HG02970 (cell line): ENCODE results near the gene NFATC2.
A peak's percentile ranks its signal among the peaks of the same experiment; 100 is the strongest.

Experiments used
- ATAC-seq: cut with Tn5 transposase; IDR thresholded peaks from one replicate; pipeline ENCODE4 v1.9.1; 2021; ENCODE audit warnings: mild to moderate bottlenecking, moderate library complexity, moderate number of reproducible peaks; ENCODE audit not compliant: unreplicated experiment, low FRiP score

NFATC2 gene

DNA sequence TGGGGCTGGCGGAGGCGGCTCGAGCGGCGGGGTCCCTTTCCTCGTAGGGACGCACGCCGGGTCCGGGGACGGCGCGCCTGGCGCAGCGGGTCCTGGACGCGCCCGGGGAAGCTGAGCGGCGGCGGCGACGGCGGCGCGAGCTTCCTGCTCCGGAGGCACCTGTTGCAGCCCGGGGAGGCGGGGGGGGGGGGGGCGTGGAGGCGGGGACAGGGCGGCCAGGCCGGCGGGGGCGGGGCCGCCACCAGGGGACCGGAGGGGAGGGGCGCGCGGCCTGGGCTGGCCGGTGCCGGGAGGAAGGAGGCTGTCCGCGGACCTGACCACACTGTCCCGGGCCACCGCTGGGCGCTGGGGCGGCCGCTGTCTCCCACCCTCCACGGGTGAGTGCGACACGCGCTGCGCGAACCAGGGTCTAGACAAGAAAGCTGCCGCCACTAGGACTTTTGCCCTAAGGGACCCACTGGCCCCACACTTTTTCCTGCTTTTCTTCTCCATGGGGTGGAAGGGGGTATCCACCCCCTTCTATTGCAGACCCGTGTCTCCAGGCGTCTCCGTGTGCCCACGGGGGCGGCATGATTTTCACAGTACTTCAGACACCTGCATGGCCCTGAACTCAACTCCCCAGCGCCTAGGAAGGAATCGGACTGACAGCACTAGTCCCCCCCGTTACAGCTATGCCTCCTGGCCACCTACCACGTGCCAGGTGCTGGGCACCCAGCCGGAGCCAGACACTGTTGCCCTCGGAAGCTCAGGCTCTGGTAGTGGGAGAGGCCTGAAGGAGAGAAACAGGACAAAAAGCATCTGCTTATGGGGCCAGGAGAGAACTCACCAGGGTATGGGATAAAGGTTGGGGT lies at the start of gene NFATC2:
TSS of gene NFATC2 (minus strand) at position 149 of the 851 bp plus-strand sequence. CDS start 220 bp downstream, outside the sequence.
- peak; percentile 32 for ATAC-seq

GRCh38 chr20:51591871-51592270 lies 49.4 kb upstream of the NFATC2 start:
- no peak for ATAC-seq

DNA sequence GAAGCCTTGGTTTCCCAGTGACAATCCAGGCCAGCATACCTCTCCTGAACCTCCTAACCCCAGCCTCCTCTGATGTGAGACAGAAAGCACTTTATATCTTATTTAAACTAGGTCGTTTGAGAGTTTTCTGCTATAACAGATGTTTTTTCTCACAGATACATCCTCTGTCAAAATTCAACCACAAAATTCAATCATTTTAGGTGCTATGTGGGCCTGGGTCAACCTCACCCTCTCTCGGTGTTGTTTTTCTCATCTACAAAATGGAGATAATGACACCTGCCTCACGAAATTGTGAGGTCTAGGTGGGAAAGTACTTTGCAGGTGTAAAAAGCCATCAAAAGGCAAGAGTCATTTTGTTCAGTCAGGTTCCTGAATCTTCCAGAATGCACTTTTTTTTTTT lies 46.2 kb upstream of the NFATC2 start:
- ATAC-seq = no peak

- ATAC-seq = no peak
Observed at GRCh38 chr20:51587145-51587544, 44.6 kb upstream of the NFATC2 start.

DNA sequence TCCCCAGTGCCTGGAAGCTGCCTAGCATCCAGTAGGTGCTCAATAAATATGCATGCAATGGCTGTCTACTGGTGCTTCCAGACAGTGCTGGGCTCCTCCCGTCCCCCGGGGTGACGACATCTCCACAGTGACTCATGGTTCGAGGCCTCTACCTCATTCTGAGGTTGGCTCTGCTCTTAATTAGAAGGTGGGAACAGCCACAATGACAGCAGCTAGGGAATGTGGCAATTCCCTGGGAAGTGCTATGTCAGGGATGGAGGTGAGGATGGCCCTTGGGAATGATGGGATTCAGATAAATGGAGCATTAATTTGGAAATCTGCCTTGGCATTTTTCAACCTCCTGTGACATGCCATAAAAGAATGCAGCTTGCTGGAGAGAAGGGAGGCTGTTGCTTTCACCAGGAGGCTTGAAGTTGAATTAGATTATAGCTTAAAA lies 43.5 kb upstream of the NFATC2 start:
- no peak for ATAC-seq

- no peak for ATAC-seq
Observed at GRCh38 chr20:51585148-51585547, 42.6 kb upstream of the NFATC2 start.

DNA sequence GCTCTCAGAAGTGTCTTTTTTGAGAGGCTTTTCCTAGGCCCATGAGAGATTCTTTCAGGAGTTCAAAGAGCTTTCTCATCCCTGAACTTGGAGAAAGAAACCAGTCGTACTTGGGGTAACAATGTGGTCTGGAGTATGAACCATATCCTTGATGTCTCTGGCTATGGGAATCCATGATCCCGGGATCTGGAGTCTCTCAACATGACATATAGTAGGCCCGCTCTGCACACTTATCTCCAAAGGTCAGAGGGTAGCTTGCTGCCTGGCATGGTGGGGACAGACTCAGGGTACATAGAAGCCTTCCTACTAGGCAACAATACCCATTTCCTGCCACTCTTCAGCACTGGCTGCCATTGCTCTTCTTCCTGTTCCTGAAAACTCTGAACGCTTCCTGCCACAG lies 42.2 kb upstream of the NFATC2 start:
- ATAC-seq = no peak

DNA sequence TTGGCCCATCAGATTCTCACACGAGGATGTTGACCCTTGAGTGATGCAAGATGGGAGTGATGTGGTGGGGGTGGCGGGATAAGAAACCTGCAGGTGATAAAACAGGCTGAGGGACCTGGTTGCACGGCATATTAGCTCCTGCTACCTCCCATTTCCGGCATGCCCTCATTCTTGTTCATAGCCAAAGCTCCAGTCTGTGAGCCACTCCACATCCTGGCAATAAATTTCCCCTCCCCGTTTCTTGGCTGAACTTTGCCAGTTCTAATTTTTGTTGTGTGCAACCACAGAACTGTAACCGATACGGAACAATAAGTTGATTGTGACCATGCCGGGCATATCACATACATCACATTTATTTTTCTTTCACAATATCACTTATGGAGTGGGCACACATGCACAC lies 41.6 kb upstream of the NFATC2 start:
- ATAC-seq = no peak

GRCh38 chr20:51583499-51583898 lies 41.0 kb upstream of the NFATC2 start:
- ATAC-seq = no peak

DNA sequence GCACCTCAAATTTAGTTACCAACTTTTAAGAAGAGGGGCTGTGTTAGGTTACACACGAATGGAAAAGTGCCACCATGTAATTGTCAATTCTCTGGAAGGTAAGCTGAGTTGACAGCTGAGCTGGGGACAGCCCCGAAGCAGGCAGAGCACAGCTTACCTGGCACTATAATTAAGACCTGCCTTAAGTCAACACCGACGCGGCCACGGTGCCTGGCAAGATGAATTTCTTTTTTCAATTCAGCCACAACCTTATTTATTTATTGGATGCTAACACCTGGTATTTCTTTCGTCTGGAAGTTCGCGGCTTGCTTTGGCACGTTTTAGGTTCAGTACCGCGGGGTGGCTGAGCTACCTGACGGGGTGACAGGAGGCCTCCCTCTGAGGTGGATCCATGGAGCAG lies 40.6 kb upstream of the NFATC2 start:
- ATAC-seq = no peak

GRCh38 chr20:51581571-51581970 lies 39.1 kb upstream of the NFATC2 start:
- no peak for ATAC-seq

DNA sequence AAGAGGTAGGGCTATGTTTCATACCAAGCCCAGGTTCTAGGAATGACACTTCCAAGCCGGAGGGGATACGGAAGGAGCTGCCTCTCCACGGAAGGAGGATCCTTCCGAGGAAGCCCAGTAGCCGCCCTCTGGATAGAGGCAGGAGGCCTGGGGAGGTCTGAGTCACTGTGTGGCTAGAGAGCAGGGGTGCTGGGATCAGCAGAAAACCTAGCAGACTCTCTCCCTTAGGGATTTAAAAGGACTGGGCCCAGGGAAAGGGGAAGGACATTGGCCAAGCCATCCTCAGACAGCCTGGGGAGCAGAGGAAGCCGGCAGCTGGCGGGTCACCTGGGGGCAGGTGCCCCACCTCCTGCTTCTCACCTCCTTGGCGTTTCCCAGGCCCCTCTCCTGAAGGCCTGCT lies 36.6 kb upstream of the NFATC2 start:
- no peak for ATAC-seq

- ATAC-seq = no peak
Observed at GRCh38 chr20:51578145-51578459, 35.6 kb upstream of the NFATC2 start.

- ATAC-seq = no peak
Observed at GRCh38 chr20:51577432-51578144, 35.1 kb upstream of the NFATC2 start.

GRCh38 chr20:51575486-51575885 lies 33.0 kb upstream of the NFATC2 start:
- ATAC-seq = no peak

GRCh38 chr20:51574248-51575033 lies 31.9 kb upstream of the NFATC2 start:
- ATAC-seq = no peak

- ATAC-seq = no peak
Observed at GRCh38 chr20:51573576-51574243, 31.2 kb upstream of the NFATC2 start.

DNA sequence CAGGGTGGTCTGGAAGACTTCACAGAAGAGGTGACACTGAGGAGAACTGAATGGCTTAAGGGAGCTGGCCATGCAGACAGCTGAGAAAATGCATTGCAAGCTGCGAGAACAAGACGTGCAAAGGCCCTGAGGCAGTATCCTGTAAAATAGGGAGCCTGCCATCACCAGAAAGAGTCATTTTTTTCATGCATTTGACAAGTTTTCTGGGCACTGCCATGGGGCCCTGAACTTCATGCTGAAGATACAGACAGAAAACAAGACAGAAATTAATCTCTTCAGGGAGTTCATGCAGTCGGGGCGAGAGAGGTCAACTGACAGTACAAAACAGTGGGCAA lies 28.9 kb upstream of the NFATC2 start:
- ATAC-seq = no peak

GRCh38 chr20:51570739-51571459 lies 28.4 kb upstream of the NFATC2 start:
- ATAC-seq = no peak
